ENCODE measurements around the gene CCDC198.

CCDC198 gene

GRCh38 chr14:57464008-57464730, 29.5 kb downstream of the CCDC198 start:
- no peak for DNase-seq (ENCODE audit: low spot score)

DNA sequence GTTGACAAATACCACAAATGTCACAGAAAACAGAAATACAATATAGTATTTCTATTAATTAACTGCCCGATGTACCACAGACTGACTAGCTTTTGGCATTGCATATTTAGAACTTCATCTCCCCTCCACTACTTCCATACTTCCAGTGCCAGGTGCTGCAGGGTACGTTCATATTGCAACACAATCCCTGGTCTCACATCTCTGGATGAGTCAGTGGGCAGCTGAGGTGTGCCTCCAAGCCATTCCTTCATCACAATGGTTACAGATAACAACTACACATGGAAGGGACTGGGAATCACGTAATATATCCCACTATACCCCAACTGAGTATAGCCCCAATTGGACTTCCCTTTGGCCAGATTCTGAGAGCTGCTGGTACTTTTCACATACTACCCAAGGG, 31.1 kb downstream of the CCDC198 start:
- no peak for DNase-seq (ENCODE audit: low spot score)

- DNase-seq (ENCODE audit: low spot score): no peak
Measured at GRCh38 chr14:57461777-57462320, 31.8 kb downstream of the CCDC198 start.

DNA sequence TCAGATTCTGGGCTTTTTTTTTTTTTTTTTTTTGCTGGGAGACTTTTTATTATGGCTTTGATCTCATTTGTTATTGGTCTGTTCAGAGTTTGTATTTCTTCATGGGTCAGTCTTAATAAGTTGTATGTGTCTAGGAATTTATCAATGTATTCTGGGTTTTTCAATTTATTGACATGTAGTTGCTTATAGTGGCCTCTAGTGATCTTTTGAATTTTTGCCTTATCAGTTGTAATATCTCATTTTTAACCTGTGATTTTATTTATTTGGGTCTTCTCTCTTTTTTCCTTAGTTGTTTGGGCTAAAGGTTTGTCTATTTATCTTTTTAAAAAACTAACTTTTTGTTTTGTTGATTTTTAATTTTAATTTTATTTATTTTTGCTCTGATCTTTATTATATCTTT, 57.7 kb downstream of the CCDC198 start:
- DNase-seq (ENCODE audit: low spot score): no peak

GRCh38 chr14:57420986-57421385, 72.7 kb downstream of the CCDC198 start:
- DNase-seq (ENCODE audit: low spot score): no peak

- no peak for DNase-seq (ENCODE audit: low spot score)
Measured at GRCh38 chr14:57420033-57420432, 73.6 kb downstream of the CCDC198 start.

All from CD4-positive, alpha-beta T cell treated with Interleukin-6 at 100 ng/mL for 8 hours (primary cell).